ENCODE measurements around the gene STAT4.

Gene STAT4

DNA sequence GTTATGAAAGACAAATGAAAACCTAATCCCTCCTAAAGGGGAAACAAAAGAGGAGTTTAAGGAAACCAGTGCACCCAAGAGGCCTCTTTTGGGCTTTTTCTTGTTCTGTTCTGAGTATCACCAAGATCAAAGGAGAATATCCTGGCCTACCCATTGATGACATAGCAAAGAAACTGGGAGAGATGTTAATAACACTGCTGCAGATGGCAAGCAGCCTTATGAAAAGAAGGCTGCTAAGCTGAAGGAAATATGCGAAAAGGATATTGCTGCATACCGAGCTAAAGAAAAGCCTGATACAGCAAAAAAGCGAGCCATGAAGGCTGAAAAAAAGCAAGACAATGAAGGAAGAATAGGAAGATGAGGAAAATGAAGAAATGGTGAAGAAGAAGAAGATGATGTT lies 23.6 kb upstream of the STAT4 start:
- no peak for DNase-seq (ENCODE audit: low read depth in 3 of 3)

DNA sequence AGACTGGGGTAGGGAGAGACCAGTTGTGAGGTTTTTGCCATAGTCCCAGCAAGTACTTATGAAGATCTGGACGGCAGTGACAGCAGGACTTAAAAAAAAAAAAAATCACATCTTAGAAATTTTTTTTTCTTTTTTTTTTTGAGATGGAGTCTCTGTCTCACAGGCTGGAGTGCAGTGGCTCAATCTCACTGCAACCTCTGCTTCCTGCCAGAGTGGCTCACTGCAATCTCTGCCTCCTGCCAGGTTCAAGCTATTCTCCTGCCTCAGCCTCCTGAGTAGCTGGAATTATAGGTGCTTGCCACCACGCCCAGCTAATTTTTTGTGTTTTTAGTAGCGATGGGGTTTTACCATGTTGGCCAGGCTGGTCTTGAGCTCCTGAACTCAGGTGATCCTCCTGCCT lies 22.4 kb upstream of the STAT4 start:
- DNase-seq (ENCODE audit: low read depth in 3 of 3) = no peak

DNA sequence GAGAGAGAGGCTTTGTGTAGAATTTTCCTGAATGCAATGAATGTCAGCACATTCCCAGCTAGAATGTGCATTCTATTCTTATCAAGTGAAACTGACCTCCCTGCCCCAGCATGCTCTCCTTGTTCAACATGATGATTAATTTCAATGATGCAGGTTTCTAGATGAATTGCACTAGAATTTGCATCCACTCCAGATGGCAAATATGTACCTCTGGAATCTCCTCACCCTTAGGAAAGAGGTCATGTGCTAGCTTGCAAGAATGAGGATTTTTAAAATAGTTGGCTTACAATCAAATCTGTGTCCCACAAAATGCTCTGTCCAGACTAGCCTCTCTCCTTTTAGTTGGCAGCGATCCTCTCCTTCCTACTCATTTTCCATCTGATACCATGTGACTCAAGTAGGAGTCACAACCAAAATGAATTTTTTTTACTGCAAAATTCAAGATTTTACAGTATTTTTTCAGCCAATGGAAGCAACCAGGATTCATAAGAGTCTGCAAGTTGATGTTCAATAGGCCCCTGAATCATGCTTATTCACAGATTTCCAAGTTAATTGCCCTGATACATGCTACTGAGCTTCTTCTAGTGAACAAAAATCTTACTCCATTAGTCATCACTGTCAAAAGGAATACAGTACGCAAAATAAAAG lies 21.0 kb upstream of the STAT4 start:
- no peak for DNase-seq (ENCODE audit: low read depth in 3 of 3)

DNA sequence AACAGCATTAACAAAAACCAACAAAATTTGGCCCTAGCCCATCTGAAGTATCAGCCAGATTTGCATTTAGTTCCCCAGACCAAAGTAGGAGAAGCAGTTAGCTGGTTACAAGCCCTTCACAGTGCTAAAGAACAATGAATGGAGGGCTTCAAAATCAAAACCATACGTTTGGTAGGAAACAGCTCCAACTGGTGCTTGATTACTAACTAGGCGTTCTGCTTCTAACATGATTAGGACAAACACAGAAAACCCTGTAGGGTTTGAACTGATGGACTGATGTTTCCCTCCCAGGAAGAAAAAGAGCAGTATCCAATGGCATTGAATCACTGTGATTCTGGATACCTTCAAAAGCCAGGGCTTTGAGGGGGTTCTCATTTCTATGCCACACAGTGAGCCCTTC lies 20.5 kb upstream of the STAT4 start:
- no peak for DNase-seq (ENCODE audit: low read depth in 3 of 3)

DNA sequence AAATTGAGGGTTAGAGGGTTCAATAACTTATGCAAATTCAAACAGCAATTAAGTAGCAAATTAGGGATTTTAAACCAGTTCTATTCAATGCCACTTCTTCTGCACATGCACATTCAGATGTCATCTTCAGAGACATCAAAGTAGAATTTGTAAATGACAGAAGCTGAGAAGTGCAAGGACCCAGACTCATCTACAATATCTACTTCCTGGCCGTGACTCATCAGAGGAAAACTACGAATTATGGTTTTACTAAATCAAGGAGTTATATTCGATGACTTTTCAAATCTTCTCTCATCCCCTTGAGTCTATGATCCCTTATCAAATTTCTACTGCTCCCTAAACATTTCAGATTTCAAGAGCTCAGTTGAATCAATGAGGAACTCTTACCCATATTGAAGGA lies 20.0 kb upstream of the STAT4 start:
- no peak for DNase-seq (ENCODE audit: low read depth in 3 of 3)

DNA sequence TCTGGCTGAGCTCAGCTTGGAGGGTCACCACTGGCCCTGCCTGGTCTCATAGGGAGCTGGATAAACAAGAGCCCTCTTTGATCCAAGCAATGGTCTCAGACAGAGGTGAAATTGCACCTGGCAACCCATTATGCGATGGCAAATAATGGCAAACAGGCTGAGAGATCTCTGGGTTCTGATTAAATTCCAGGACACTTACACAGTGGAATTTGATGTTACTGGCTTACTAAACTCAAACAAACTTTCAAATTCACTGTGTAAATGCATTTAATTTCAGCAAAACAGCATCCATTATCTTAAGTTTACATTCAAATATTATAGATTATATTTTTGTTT lies 19.5 kb upstream of the STAT4 start:
- no peak for DNase-seq (ENCODE audit: low read depth in 3 of 3)

DNA sequence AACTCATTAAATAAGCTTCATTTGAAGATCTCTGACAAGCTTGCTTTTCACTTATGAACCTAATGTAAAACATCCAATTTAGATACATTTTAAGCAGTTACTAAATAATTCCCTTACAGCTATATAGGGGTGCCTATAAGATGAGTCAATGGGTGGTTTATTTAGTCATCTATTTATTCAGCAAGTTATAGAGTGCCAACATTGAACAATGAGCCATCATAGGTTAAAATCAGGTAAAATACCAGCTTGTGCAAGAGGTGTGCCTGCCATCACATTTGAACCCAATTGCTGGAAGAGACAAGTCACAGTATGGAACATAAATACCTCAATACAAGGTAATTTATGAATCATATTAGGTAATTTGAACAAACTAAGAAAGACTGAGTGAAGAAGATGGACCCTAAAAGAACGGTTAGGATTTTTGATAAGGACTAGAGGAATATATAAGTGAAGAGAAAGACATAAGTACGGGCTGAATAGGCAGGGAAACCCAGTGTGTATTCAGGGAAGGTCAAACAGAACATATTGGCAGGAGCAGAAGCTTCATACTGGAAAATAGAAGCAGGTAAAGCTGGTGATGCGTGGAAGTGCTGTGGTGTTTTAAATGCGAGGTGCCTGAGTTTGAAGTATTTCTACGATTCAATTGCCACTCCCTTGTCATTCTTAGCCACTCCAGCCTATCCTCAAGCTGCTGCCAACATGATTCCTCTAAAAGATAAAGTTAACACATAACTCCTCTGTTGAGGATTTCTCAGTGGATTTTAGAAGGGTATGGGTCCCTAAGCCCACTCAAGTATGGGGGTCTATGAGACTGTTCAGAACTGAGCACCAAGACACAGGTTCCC lies 18.9 kb upstream of the STAT4 start:
- DNase-seq (ENCODE audit: low read depth in 3 of 3) = no peak

DNA sequence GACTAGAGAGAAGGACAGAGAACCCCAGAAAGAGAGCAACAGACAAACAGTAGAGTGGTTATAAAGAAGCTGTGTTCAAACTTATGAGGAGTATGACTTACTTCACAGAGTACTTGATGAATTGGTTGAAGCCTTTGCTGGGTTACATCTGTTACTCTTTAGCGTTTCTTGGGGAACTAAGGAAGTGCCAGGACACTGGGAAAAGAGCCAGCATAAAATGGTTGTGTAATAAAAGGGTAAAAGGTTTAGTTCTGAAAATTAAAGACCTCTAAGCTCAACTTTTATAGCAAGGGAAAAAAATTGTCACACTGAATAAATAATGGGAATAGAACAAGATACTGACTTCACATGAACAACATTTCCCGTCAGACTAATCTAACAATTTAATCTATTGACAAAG lies 17.0 kb upstream of the STAT4 start:
- no peak for DNase-seq (ENCODE audit: low read depth in 3 of 3)

DNA sequence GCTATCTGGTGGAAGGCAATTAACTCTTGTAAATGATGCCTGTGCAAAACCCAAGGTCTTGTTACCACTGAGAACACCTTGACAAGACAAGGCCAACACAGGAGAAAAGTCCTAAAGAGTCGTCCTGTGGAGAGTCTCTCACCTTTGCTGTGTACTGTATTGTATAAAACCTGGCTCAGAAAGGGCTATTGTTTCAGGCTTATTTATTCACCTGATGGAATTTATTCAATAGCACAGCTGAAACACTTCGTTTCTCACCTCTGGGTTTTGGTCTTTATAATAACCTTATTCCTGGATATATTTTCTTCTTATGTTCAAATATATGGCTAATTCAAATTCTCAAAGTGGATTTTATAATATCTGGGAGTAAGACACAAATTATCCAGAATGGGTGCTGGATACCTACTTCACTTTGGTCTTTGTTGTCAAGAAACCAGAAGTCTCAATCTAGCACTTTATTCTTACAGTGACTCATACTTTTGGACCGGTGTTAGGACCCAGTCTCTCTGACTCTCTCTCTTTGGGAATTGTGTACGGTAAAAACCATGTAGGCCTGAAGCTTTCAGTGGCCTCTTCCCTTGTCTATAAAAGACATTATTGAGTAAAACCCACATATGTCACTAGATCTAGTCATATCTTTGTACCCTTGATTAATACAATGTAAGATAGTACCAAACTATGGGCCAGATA lies 16.1 kb upstream of the STAT4 start:
- DNase-seq (ENCODE audit: low read depth in 3 of 3) = no peak

DNA sequence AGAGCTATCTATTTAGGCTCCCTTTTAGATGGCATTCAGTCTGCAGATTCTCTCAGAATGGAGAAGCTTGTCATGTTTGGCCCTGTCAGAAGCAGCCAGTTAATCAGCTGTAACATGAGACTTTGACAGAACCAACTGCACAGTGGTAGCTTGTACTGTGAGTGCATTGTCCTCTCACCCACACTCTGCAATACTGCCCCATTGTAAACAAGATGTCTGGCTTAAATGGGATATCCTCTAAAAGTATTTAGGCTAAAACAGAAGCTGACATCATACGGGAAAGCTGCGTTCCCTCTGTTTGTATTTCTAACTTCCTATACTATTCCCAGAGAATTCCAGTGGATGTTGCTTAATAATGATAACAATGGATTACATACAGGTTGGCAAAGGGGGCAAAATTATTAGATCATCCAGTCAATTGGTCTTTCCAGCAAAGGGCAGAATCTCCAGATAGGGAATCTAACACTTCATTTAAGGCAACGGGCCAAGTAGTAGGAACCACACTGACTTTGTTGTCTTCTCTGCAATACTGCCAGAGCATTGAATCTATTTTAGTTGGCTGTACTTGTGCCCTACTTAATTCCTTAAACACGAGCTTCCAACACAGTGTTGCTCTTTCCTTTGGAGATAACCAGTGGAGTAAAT lies 15.4 kb upstream of the STAT4 start:
- DNase-seq (ENCODE audit: low read depth in 3 of 3) = no peak

DNA sequence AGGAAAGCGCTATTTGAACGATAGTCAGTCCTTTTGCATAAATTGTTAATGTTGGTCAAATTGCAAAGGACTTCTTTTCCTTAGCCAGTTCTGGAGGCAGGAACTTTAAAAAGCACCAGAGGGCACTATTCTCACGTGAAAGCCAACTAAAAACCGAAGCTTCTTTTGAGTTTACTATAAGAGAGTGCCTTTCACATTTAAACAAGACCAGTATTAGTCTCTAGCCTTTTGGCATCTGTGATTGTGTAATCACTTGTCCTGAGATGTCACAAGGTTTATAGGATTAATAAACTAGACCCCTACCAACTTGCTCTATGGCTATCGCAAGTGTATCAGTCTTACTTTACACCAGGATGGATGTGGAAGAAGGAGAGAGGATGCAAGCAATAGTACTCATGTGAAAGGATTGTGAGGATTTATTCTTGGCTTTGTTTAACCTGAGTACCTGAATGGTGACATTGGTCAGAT lies 14.4 kb upstream of the STAT4 start:
- DNase-seq (ENCODE audit: low read depth in 3 of 3) = no peak

DNA sequence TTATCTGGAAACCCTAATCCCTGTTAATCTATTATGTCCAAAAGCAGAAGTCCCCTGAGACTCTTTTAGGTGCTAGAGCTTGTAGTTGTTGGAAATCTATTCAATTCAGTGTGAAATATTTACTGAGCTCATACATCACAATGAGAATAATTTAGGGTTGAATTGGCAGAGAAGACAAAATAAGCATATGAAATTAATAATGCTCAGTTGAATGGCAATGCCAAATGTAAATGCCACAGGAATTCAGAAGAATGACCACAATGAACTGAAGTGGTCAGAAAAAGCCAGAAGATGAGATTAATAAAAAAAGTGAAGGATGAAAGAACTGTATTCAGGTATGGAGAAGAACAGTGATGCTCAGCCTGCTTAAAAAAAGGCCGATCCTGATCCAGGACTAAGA lies 8.0 kb upstream of the STAT4 start:
- no peak for DNase-seq (ENCODE audit: low read depth in 3 of 3)

DNA sequence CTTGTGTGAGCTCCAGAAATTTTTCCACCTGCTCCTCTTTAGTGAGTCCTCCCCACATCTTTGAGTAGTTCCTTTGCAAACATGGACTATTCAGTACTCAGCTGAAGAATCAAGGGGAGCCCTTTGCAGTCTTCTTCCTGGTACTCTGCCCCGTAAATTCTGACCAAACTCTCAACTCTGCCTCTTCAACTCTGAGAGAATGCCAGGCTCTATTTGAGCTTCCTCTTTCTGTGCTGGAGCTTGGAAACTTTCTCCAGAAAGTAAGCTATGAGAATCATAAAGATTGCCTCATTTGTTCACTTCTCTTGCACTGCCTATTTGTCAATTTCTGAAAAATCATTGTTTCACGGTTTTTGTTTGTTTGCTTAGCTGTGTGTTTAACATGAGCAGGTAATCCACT lies 7.4 kb upstream of the STAT4 start:
- DNase-seq (ENCODE audit: low read depth in 3 of 3) = no peak

DNA sequence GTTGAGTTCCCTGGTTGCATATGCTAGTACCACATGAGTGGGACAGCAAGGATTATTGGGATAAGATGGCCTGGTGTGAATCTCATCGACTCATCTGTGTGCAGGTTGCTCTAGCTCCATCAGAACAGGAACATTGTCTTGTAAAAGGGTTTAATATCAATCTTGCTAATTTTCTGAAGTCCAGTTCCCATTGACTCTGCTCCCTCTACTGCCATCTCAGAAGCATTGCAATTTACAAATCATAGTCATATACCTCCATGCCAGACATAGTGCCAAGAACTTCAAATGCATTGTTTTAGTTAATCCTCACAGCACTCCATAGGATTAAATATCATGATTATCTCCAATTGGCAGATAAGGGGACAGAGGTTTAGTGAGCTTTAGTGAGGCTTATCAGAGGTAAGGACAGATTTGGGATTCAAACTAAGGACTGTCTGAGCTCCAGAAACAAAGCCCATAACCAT lies 4.8 kb upstream of the STAT4 start:
- no peak for DNase-seq (ENCODE audit: low read depth in 3 of 3)

DNA sequence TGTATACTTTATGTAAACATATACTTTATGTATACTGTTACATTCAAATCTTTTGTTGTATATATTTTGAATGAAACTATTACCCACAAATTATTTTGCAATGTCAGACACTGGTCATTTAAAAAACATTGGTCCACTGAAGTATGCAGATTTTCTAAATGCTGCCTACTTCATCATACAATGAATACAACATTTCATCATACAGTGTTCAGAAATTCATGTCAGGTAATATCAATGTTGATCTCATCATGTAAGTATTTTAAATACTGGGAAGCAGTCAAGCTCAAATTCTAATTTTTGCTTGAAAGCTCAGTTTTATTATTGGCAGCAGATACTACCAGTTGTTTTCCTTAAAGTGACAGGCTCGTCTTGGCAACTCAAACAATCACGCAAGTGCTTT lies 2.9 kb upstream of the STAT4 start:
- no peak for DNase-seq (ENCODE audit: low read depth in 3 of 3)

DNA sequence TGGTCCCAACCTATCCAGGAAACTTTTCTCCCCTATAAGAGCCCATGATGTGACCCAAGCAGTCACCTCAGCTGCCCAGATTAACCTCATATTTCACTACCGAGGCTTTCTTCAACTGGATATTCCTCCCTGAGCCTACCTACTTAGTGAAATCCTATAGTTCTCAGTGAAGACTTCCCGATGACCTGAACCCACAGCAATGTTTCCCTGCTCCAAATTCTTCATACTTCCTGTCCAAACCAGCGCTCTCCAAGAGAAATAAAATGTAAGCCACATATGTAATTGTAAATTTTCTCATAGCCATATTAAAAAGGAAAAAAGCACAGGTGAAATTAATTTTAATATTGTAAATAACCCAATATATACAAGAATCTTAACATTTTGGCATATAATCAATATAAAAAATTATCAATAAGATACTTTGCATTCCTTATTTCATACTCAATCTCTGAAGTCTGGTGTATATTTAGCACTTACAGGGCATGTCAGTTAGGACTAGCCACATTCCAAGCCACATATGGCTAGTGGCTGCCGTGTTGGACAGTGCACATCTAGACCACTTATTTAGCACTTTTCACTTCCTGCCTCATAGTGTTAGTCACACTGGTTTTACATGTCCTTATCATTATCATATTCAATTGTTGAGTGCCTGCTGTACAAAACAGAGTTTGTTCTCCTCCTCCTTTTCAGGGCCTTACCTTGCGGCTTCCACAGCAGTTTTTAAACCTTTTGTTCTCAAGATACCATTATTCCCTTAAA lies 1.9 kb upstream of the STAT4 start:
- no peak for DNase-seq (ENCODE audit: low read depth in 3 of 3)

DNA sequence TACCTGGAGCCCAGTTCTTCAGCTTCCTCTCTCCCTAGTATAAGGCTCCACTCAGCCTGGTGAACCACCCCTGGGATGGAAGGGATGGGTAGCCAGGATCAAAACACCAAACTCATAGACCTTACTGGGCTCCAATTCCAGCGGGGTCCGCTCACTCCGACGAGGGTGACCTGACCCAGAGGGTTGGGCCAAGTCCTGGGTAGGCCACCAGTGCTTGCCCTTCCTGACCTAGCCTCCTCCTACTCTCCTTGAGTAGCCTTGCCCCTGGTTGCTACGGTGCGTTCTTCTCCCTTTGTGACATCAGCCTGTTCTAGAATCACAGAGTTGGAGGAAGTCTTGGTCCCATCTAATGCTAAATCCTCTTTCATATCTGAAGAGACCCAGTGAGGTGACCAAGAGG lies 537 bp upstream of the STAT4 start:
- DNase-seq (ENCODE audit: low read depth in 3 of 3) = no peak

DNA sequence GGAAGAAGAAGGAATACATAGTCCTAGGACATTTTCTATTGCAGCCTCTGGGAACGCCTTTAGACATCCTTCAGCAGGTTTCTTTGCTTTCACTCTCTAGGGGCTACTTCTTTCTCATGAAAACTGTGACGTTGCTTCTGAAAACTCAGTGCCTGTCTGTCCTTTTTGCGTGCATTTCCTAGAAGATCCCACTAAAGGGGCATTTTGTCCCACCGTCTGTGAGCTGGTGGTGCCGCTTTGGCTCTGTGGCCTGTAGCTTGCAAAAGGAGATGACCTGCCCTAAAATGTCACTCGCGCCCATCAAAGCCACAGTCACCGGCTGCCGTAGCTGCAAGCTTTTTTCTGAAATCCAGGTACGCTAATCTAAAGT lies 579 bp downstream of the STAT4 start:
- DNase-seq (ENCODE audit: low read depth in 3 of 3) = no peak

DNA sequence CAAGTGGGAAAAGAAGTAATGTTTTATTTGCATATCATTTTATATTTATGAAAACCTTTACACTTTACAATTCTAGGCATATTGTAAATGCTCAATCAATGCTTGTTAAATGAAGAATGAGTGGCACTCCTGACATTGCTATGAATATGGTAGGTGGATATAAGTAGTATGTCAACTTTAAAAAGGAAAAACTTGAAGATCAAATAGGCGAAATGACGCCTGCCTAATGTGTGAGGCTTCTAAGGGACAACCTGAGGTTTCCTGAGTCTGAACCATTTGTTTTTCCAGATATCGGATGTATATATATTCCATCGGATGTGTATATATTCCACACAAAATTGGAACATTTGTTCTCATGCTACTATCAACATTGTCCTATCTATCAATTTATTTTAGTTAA lies 1.4 kb downstream of the STAT4 start:
- DNase-seq (ENCODE audit: low read depth in 3 of 3) = no peak

DNA sequence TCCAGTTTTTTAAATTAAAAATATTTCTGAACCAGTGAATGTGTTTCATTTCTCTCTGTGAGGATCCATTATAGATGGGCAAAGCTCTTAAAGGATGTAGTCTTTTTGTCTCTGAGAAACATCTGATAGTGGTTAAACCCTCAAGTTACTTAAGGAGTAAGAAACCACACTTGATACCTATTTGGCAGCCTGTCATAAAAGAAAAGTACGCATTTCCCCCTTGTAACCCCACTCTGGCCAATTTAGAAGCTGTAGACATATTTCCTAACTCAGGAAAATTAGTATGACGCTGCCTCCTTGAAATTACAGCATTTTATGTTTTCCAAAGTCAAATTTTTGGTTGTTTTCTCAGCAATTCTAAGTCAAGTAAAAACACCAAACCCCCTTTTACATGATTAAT lies 2.0 kb downstream of the STAT4 start:
- no peak for DNase-seq (ENCODE audit: low read depth in 3 of 3)

DNA sequence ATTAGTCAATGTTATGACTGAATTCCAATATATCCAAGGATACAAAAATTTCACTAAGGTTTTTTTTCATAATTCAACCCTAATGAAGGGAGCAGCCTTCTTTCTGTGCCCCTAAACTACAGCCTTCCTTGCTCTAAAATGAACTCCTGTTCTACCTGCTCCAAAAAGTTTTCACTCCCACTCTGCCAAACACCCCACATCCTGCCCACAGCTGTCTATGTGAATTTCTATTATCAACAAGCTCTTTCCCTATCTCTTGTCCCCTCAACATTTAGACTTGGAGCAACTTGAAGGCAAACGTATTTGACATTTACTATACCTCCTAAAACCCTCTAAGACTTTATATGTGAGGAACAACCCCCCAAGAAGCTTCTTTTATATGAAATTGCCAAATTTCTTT lies 2.5 kb downstream of the STAT4 start:
- no peak for DNase-seq (ENCODE audit: low read depth in 3 of 3)
